EH (cell line): Measurements from ENCODE around the gene SH2D6.

Source experiments
- DNase-seq: peaks from one replicate; pipeline ENCODE4 v3.0.0-alpha.2; 2015; ENCODE audit warnings: low read depth

The SH2D6 gene

GRCh38 chr2:85418132-85419008 lies at the start of gene SH2D6:
Gene SH2D6 (plus strand): TSS chr2:85418714. CDS start chr2:85429466, 10,752 bp downstream.
- DNase-seq, result peak; percentile 85

- DNase-seq, result no peak
Measured at GRCh38 chr2:85368921-85369320, 49.6 kb upstream of the SH2D6 start.

DNA sequence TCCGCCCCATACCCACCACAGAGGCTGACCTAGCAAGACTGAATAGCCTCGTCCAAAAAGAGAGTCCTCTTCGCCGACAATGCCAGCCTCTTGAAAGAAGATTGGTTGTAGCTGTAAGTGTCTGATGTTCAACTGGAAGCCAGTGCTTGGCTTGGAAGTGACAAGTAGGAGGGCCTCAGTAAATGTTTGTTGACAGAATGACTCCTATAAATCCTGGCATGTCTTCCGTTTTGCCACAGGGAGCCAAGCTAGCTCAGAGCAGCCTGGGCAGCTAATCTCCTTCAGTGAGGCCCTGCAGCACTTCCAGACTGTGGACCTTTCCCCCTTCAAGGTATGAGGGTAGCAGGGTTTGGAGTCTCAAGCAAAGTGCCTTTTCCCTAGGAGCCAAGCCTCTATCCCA lies 49.0 kb upstream of the SH2D6 start:
- DNase-seq, result peak; percentile 62

- DNase-seq, result no peak
Measured at GRCh38 chr2:85371045-85371444, 47.5 kb upstream of the SH2D6 start.

GRCh38 chr2:85376291-85377065 lies 42.0 kb upstream of the SH2D6 start:
- peak; percentile 70 for DNase-seq

GRCh38 chr2:85377083-85377482 lies 41.4 kb upstream of the SH2D6 start:
- no peak for DNase-seq

GRCh38 chr2:85378257-85378656 lies 40.3 kb upstream of the SH2D6 start:
- DNase-seq, result no peak

- DNase-seq, result no peak
Measured at GRCh38 chr2:85380048-85380447, 38.5 kb upstream of the SH2D6 start.

DNA sequence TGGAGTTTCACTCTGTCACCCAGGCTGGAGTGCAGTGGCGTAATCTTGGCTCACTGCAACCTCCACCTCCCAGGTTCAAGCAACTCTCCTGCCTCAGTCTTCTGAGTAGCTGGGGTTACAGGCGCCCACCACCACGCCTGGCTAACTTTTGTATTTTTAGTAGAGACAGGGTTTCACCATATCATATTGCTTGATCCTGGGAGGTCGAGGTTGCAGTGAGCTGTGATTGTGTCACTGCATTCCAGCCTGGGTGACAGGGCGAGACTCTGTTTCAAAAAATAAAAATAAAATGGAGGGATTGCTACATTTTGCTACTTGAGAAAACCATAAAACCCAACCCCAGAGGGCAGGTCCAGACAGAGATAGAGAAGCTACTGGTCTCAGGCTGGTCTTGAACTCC lies 35.4 kb upstream of the SH2D6 start:
- peak; percentile 50 for DNase-seq

GRCh38 chr2:85383850-85384249 lies 34.7 kb upstream of the SH2D6 start:
- DNase-seq, result no peak

DNA sequence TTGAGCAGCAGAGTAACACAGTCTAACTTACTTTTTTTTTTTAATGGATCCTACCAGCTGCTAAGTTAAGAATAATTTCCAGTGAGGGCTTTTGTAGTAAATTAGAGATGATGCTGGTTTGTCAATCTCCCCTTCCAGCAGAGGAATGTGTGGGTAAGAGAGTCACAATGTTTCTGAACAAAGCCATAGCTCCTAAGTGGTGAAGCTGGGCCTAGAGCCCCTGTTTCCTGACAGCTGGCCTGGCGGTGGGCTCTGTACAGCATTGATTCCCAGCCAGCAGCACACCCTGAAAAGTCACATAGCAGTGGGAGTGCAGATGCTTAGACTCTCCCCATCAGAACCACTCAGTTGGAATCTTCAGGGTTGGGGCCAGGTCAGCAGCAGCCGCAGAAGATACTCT lies 32.8 kb upstream of the SH2D6 start:
- DNase-seq, result no peak

GRCh38 chr2:85387754-85388153 lies 30.8 kb upstream of the SH2D6 start:
- DNase-seq, result no peak

DNA sequence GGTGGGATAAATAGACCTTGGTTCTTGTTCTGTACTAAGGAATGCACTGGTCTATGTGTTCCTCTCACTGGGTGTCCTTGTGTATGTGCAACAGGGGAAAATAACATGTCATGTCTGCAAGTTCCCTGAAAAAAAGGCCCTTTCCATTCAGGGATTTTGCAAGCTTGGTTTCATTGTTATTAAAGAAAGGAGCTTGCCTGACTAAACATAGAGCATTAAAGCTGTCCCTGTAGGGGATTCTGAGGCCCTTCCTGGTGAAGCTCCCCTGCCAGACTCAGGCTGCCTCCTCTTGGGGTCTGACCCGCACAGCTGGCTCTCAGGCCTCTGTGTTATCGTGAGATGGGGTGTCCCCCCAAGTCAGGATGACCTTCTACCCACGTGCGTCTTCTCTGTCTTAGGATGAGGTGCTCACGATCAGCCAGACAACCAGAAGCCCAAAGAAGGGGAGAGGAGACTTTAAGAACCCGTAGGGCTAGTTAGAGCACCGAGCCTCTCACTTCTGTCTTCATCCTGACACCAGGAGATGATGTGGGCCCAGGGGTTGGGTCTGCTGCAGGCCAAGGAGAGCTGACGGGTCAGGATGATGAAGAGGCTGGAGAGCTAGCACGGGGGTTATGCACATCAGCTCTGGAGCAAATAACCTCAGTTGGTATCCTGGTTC lies 29.5 kb upstream of the SH2D6 start:
- DNase-seq, result no peak

DNA sequence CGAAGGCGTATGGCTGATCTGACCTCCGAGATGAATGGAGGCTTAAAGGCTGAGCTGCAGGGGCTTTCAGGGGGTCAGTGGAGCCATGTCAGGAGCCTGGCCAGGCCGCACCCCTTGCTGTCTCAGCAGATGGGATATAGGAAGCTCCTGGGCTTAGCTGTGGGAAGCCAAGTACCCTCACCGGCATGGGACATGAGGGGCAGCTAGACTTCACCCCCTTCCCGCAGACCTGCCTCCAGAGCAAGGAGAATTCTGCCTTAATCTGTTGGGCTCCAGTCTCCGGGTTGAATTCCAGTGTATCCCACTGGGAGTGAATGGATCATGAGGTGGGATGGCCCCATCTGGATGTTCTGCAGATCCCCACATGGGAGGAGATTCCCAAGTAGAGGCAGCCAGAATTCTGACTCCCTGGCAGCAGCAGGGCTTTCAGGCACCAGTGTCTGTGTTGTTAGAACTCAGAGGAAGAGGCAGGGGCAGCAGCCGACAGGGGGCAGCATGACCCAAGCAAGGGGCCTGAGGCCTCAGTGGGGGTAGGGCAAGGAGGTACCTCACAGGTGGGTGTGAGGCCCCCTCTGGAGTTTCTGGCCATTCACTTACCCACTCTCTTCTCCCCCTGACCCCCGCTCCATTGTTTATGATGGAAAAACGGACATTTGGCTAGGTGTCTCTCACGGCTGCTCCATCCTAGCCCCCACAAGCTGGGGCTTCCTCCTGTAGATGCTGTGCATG lies 27.4 kb upstream of the SH2D6 start:
- peak; percentile 48 for DNase-seq

DNA sequence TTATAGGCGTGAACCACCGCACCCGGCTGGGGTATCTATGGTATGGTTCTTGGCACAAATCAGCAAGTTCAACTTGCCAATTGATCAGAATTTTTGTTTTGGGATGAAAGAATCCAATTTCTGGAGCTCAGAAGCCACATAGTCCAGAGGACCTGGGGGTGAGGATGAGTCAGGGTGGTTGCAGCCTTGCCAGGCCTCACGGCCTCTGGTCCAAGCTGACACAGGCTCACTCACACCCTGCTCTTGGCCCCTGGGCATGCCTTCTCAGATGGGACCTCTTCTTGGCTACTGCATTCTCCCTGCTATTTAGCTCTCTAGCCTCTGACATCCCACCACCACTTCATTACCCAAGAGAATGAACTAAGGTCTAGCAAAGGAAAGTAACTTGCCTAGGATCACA lies 24.7 kb upstream of the SH2D6 start:
- peak; percentile 45 for DNase-seq

GRCh38 chr2:85394261-85394681 lies 24.2 kb upstream of the SH2D6 start:
- DNase-seq, result peak; percentile 15

DNA sequence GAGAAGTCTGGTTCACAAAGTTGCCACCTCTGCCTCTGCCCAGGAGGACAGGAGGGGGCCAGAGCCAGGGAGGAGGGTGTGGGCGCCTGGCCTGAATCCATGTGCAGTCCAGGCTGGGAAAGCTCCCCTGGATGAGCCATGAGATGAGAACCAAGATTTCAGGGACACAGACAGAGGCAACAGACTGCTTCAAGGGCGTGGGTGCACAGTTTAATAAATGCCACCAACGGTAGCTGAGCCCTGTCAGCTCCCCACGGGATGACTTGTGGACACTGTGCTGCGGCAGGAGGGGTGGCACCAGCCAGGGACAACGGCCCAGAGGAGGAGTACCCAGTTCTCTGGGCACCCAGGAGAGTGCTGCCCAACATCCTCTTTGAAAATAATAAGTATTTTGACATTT lies 23.5 kb upstream of the SH2D6 start:
- no peak for DNase-seq

DNA sequence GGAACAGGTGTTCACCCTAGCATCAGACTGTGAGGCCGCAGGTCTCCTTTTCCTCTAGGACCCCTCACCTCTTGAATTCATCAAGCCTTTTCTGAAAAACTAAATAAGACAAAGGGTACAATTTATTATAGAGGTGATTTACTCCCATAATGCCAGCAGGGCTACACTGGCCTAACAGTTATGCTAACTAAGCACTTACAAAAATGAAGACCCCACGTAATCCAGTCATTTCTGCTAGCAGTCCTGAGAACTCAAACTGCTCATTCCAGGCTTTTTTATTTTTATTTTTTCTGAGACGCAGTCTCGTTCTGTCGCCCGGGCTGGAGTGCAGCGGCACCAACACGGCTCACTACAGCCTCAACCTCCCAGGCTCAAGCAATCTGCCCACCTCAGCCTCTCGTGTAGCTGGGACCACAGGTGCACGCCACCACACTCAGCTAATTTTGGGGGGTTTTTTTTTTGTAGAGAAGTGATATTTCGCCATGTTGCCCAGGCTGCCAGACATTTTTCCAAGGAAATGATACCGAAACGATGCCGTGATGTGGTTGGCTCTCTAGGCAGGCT lies 22.5 kb upstream of the SH2D6 start:
- DNase-seq, result no peak

DNA sequence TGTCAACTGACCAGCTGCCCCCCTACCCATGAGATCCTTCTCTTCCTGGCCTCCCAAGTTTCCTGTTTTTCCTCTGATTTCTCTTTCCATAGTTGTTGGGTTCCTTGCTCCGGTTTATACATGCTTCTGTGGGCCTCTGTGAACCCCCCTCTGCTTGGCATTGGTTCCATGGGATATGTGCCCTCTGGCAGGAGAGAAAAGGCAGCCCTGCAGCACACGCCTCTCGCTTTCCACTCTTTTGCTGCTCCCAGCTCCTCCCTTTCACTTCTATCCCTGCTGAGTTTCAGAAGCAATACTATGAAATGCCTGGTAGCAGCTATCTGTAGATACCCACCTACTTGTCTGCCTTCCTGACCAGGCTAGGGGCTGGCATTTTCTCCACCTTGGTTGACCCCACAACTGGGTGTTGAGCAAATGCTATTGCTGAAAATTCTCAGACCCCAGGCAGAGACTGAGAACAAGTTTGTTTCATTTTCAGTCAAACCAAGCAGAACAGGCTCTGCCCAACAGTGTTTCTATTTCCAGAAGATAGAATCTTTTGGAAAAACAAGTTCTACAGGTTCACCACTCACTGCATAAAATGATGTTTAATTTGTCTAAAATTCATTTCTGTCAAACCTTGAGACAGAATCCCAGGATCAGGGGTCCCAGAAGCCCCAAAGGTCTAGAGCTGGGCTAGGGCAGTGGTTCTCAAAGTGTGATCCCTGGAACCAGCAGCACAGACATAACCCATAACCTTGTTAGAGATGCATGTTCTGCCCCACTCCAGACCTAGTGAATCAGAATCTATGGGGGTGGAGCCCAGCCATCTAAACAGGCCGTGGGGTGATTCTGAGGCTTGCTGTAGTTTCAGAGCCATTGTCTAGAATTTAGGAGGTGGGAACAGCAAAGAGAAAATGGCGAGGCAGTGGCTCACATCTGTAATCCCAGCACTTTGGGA lies 21.7 kb upstream of the SH2D6 start:
- no peak for DNase-seq

DNA sequence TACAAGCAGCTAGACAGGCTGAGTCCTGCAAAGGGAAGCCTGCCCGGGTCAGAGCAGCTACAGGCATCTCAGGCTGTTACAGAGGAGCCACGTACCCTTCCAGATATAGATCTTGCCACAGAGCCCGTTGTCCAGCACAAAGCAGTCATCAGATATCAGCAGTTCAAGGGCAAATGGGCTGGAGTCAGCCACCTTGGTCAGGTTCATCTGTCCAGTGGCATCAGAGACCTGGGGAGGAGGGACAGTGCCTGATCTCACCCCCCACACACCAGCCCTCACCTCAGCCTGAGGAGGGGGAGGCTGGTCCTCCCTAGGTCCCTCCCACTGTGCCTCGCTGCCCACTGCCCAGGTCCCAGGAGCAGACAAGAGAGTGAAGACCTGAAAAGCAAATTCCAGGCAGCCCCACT lies 20.6 kb upstream of the SH2D6 start:
- no peak for DNase-seq
